ENCODE data around the gene JPH3. TPM values are rescaled to one million over a fixed set of nuclear protein-coding genes. Genes with fewer than 3 reads are reported as not detected.

The JPH3 gene
- total RNA-seq, 1 donor from 2014 or later, result 0.13 TPM

GRCh38 chr16:87598431-87598830 is 3.9 kb upstream of the JPH3 start:
- no peak for DNase-seq (ENCODE audit: low read depth, low spot score)

DNA sequence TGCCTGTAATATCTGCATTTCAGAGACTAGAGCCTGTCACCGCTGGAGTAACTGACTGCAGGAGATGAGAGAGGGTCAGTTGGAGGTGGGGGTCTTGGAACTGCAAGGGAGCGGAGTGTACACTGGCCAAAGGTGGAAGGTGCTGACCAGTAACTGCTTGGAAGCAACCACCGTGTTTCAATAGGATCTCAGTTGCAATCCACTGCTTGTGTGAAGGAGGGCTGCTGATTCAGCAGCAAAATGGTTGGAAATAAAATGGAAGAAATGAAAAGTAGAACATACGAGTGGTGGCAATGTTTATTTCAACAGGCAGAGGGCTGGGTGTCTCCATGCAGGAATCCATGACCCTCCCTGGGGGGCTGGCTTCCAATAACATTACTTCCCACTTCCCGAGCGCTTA is 2.1 kb upstream of the JPH3 start:
- DNase-seq (ENCODE audit: low read depth, low spot score), result no peak

DNA sequence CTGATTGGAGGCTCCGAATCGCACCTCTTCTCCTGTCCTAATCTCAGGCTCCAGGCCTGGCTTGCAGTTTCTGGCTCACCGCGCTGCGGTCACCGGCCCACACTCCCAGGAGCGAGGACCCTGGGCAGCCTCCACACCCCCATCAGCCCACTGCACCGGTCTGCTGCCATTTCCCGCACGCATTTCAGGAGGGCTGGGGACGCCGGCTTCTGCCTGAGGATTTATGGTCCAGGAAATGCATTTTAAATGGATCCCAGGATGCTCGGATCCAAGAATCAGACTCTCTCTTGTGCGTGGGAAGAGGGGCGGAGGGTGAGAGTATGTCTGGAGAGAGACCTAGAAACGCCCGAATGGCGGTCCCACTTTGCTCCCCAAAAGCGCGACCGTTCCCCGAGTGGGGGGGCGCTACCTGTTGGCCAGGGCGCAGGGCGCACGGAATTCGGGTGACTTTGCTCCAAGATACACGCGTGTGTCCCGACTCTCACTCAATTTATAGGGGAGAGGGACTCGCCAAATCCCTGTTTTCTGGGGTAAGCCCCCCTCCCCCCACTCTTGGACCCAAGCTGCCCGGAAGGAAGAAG is 817 bp upstream of the JPH3 start:
- DNase-seq (ENCODE audit: low read depth, low spot score), result no peak

GRCh38 chr16:87602821-87603683 is 744 bp downstream of the JPH3 start:
- no peak for DNase-seq (ENCODE audit: low read depth, low spot score)

DNA sequence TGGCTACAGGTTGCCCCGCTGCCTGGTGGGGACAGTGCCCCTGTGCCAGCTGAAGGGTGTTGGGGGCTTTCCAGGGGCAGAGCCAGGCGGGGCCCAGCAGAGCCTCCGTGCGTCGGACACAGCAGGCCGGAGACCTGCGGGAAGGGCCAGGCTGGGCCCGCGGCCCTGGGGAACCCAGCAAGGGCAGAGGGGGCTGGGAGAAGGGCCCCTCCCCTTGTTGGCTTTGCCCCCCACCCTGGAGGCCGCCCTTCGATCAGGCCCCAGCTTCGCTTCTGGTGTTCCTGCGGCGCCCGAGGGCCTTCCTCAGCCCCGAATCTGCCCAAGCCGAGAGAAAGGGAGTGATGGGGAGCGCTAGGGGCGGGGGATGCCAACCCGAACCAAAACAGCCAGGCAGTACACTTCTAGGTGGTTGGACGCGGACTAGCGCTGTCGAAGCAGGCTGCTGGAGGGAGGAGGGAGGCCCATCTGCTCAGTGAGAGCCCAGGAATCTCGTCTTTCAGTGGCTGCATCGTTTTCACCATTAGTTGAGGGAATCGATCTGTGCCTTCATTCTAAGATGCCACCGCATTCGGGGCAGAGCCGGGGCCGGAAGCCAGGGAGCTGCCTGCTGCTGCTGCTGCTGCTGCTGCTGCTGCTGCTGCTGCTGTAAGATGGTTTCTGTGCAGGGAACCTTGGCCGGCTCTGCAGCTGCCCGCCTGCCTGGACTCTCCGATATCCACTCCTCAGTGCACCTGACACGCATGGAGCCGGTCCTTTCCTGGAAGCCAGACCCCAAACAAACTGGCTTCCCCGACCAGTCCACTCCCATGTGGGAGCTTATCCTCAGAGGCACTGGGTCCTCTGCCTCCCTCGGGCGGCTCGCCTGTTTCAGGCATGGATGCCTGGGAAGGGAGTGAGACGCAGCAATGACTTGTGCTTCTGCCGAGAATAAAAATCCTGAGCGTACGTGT is 1.7 kb downstream of the JPH3 start:
- no peak for DNase-seq (ENCODE audit: low read depth, low spot score)

- no peak for DNase-seq (ENCODE audit: low read depth, low spot score)
These were observed 2.4 kb downstream of the JPH3 start for GRCh38 chr16:87604634-87605111.

DNA sequence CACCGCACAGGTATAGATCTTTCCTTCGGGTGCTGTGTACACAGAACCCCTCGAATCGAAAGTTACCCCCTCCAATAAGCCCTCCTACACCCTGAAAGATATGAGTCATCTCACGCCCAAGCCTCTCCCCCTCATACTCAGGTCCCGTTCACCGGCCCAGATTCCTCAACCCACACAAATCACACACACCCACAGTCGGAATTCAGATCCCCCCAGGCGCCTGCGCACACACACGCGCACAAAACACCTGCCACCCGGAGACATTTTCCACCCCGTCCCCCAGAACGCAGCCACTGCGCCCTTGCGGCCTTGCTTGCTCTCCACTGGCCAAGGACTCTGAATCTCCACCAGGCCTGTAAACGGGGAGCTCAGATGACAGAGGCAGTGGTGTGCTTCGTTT is 4.9 kb downstream of the JPH3 start:
- DNase-seq (ENCODE audit: low read depth, low spot score), result no peak

GRCh38 chr16:87607871-87608270 is 5.6 kb downstream of the JPH3 start:
- no peak for DNase-seq (ENCODE audit: low read depth, low spot score)

DNA sequence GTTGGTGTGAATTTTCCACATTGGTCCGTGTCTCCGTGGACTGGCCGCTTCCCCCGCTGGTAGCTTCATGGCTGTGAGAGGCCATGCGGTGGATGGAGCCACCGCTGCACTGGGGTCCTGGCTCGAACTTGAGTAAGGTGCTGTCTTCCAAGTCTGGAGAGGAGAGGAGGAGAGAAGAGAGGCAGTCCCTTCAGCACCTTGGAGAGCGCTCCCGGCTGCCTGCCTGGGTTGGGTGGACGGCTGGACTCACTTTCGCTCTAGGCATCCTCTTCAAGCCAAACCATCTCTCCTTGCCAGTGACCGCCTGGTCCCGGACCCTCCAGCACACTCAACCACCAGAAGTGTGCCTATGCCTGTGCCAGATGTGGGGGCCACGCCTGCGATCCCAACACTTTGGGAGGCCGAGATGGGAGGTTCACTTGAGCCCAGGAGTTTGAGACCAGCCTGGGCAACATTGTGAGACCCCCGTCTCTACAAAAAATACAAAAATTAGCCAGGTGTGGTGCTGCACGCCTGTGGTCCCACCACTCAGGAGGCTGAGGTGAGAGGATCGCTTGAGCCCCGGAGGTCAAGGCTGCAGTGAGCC is 6.2 kb downstream of the JPH3 start:
- DNase-seq (ENCODE audit: low read depth, low spot score), result no peak

DNA sequence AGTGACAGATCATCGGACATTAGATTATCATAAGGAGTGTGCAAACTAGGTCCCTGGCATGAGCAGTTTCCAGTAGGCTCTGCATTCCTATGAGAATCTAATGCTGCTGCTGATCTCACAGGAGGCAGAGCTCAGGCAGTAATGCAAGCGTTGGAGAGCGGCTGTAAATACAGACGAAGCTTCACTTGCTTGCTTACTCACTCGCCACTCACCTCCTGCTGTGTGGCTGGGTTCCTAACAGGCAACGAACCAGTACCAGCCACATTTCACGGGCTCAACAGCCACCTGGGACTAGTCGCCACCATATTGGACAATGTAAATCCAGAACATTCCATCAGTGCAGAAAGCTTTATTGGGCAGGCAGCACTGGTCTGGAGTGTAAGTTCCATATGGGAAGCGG is 7.7 kb downstream of the JPH3 start:
- no peak for DNase-seq (ENCODE audit: low read depth, low spot score)

GRCh38 chr16:87611456-87611855 is 9.1 kb downstream of the JPH3 start:
- DNase-seq (ENCODE audit: low read depth, low spot score), result no peak

GRCh38 chr16:87613961-87614360 is 11.7 kb downstream of the JPH3 start:
- no peak for DNase-seq (ENCODE audit: low read depth, low spot score)

DNA sequence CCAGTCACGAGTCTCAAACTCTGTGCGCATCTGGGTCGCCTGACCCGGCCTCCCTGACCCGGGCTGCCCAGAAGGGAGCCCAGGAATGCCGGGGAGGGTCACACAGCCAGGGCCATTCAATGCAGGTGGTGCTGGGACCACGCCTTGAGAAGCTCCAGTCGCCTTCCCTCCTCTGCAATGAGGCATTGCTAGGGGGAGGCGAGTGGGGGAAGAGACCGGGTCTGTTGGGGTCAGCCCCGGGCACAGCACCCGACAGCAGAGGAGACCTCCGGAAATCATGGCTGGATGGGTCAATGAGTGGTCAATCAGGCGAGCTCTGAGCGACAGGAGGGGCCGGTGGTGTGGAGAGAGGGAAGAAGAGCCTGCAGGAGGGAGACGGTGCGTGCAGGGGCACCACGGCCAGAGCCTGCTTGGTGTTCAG is 13.3 kb downstream of the JPH3 start:
- DNase-seq (ENCODE audit: low read depth, low spot score), result no peak

GRCh38 chr16:87616556-87616955 is 14.2 kb downstream of the JPH3 start:
- DNase-seq (ENCODE audit: low read depth, low spot score), result no peak

- DNase-seq (ENCODE audit: low read depth, low spot score), result no peak
These were observed 15.9 kb downstream of the JPH3 start for GRCh38 chr16:87618216-87618615.

DNA sequence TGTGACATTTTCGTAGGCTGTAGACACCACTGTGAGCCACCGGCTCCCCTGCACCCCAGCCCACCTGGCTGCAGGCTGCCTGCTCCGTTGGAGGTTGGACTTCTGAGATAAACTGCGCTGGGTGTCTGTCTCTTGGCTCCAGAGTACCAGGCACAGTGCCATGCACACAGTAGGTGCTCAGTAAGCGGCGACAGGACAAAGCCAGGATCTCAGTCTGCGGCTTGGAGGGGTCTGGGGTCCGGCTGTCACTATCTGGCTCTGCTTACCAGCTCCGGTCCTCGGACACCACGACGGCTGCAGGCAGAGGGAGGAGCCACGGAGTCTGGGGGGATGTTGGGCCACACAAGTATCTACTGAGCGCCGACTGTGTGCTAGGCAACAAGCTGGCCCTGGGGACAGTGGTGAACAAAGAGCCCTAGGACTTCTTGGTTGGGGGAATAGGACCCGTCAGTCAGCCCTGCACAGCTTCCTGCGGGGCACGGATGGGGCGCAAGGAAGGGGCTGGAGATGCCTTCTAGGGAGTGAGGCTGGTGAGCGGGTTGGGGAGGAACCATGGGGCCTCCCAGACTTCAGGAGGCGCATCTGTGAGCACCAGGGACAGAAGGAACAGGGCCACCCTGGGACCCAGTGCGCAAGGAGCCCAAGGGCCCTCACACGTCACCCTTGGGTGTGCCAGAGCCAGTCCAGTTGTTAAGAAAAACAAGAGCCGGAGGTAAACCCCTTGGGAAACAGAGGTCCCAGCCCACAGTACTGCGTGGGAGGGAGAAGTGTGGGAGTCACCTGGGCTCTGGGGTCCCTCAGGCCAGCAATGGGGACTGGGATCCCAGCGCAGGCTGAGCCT is 17.3 kb downstream of the JPH3 start:
- no peak for DNase-seq (ENCODE audit: low read depth, low spot score)

- no peak for DNase-seq (ENCODE audit: low read depth, low spot score)
These were observed 17.8 kb downstream of the JPH3 start for GRCh38 chr16:87620201-87620495.

DNA sequence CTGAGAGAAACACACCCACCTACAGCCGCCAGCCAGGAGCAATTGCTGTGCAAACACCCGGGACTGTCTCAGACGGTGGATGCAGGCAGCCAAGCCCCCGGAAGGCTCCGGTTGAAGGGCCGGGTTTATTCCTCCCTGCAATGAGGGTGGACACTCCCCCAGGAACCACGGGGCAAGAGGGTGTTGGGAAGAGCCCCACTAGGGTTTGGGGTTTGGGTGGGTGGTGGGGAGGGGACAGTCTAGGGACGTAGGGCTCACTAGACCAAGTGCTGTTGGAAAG is 19.2 kb downstream of the JPH3 start:
- no peak for DNase-seq (ENCODE audit: low read depth, low spot score)

- no peak for DNase-seq (ENCODE audit: low read depth, low spot score)
These were observed 19.8 kb downstream of the JPH3 start for GRCh38 chr16:87621976-87622713.

DNA sequence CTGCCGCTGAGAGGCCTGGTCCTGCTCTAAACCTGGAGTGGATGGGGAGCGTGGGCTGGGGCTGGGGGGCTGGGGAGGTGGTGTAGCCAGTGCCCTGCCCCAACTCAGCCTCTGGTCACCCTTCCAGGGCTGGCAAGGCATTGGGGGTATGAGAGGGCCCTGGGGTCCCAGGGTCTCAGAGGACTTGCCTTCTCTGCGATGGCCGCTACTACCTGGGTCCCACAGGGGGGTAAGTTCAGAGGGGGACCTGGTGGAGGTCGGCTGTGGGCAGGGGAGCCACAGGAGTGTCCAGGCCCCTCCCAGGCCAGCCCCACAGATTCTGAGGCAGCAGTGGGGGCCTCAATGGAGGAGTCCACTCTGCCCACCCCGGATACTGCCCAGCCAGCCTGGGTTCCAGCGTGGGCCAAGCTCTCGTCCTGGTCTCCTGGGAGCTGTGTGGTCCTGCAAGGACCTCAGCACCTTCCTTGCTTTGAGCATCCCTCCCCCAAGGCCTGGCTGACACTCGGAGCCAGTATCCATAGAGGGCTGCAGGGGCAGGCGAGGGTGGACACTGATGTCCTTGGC is 20.5 kb downstream of the JPH3 start:
- no peak for DNase-seq (ENCODE audit: low read depth, low spot score)
